ENCODE measurements around the gene PARP9. TPM values are rescaled to one million over a fixed set of nuclear protein-coding genes. Genes with fewer than 3 reads are reported as not detected.

PARP9 gene
- total and polyA plus RNA-seq, 2 of the 8 experiments (the other 6 are each of a cell fraction or from before 2014, with no cell fraction given) = 3.7 to 4.5 TPM

GRCh38 chr3:122612696-122613095 lies 48.6 kb upstream of the PARP9 start:
- no peaks in the 10 kb centered on the region for H3K36me3 ChIP-seq (ENCODE audit: control insufficient read depth in 2 of 4, insufficient read depth in 4 of 4, low read length in 3 of 4)
- no peak overlapping the region for H4K5ac ChIP-seq (ENCODE audit: insufficient read length, low read depth, low read length)
- no peak overlapping the region; the same call in 1 of the 2 replicates for H2BK20ac ChIP-seq (ENCODE audit: low read length)
- peaks cover 0 to 5% (median 3%) of the 10 kb centered on the region in 4 experiments; a peak in 2 of 7 replicates for H3K4me1 ChIP-seq (replicated peaks in 1 of 4; ENCODE audit: control insufficient read depth in 3 of 4, insufficient read depth in 4 of 4, low read length in 3 of 4)
- H4K20me1 ChIP-seq (replicated peaks in 1 of 2; ENCODE audit: control insufficient read depth in 1 of 2, insufficient read depth in 2 of 2, low read length in 2 of 2) = no peaks in the 10 kb centered on the region
- H4K8ac ChIP-seq (ENCODE audit: extremely low read depth, insufficient read depth, low read length) = no peak overlapping the region
- no peaks in the 10 kb centered on the region for H3K9me3 ChIP-seq (ENCODE audit: insufficient read depth in 2 of 2, low read depth in 1 of 2, low read length in 1 of 2)
- no peak overlapping the region for H3K56ac ChIP-seq (replicated peaks; ENCODE audit: insufficient read length, low read depth, low read length)
- H3K27me3 ChIP-seq (replicated peaks in 1 of 4; ENCODE audit: control insufficient read depth in 3 of 4, extremely low read depth in 1 of 4, insufficient read depth in 3 of 4, low read length in 3 of 4) = no peaks in the 10 kb centered on the region
- H3K4me2 ChIP-seq (ENCODE audit: insufficient read depth in 1 of 2, low read depth in 2 of 2, low read length in 2 of 2) = no peak overlapping the region
- no peak for DNase-seq (ENCODE audit: low read depth in 1 of 2, low spot score in 2 of 2)
- no peak overlapping the region for H3K9ac ChIP-seq (replicated peaks in 1 of 4; ENCODE audit: extremely low read depth in 1 of 4, low read depth in 3 of 4, low read length in 3 of 4)
- H4K91ac ChIP-seq (replicated peaks; ENCODE audit: insufficient read length, low read length) = no peak overlapping the region
- H3K23ac ChIP-seq (ENCODE audit: insufficient read length) = no peak overlapping the region
- FAIRE-seq = no peak
- no peak overlapping the region for H2AK5ac ChIP-seq (ENCODE audit: low read depth, low read length)
- no peak overlapping the region for H2AFZ ChIP-seq (ENCODE audit: low read length)
- POLR2A ChIA-PET (ENCODE audit: partially characterized antibody) = interaction anchor here (1.0 kb wide), 1 partner anchor 13 kb away, joined by 3 read pairs; no protein-coding TSS in a partner anchor
- no peak overlapping the region for H2BK120ac ChIP-seq (replicated peaks; ENCODE audit: low read depth, low read length)
- no peak overlapping the region for H2BK5ac ChIP-seq (ENCODE audit: low read depth, low read length)
- no peak overlapping the region for H3K4me3 ChIP-seq (ENCODE audit: extremely low read depth in 1 of 4, insufficient read depth in 2 of 4, low read depth in 3 of 4, low read length in 4 of 4)
- no peak overlapping the region for H3K14ac ChIP-seq (ENCODE audit: insufficient read length)
- H3K27ac ChIP-seq (ENCODE audit: low read depth, low read length) = no peak overlapping the region
- H3K4ac ChIP-seq (replicated peaks; ENCODE audit: insufficient read length, low read depth, low read length) = no peak overlapping the region
- H3K23me2 ChIP-seq (ENCODE audit: low read depth, low read length) = no peaks in the 10 kb centered on the region
- H2BK12ac ChIP-seq (ENCODE audit: low read depth, low read length) = no peak overlapping the region
- WGBS, 2 experiments (ENCODE audit: extremely low coverage in 1 of 2, insufficient coverage in 1 of 2, insufficient read length in 1 of 2, insufficient replicate concordance in 2 of 2, low coverage in 1 of 2, low lambda C conversion rate in 2 of 2, missing lambda C conversion rate in 1 of 2) = 92% methylated on average over 5 of the region's 5 CpGs; no CpG with 5 or more reads in 1 of the 2 experiments
- no peaks in the 10 kb centered on the region for H3K79me2 ChIP-seq (ENCODE audit: control insufficient read depth in 1 of 2, insufficient read depth in 2 of 2, low read length in 2 of 2)
- no peaks in the 10 kb centered on the region for H3K79me1 ChIP-seq (ENCODE audit: low read depth, low read length)
- H3K18ac ChIP-seq (ENCODE audit: extremely low read depth, low read length) = no peak overlapping the region
- CTCF ChIA-PET (ENCODE audit: partially characterized antibody) = interaction anchor here (1.1 kb wide), 1 partner anchor 66 kb away, joined by 4 read pairs; no protein-coding TSS in a partner anchor
- no peak overlapping the region for H2BK15ac ChIP-seq (ENCODE audit: low read length)
- TF ChIP-seq SP1 (IDR thresholded peaks at IDR 0.05; ENCODE audit: low read depth, low read length) (no peak), EZH2 (IDR thresholded peaks at IDR 0.05; ENCODE audit: low read depth, low read length, severe bottlenecking) (no peak), RAD21 (IDR thresholded peaks at IDR 0.05 in 1 of 2, conservative IDR thresholded peaks at IDR 0.05 in 1 of 2; ENCODE audit: low read depth in 2 of 2, low read length in 2 of 2) (no peak), KDM5A (IDR thresholded peaks at IDR 0.05; ENCODE audit: low read length) (no peak), CBX5 (IDR thresholded peaks at IDR 0.05; ENCODE audit: low read depth, low read length) (no peak), NRF1 (IDR thresholded peaks at IDR 0.05; ENCODE audit: low read depth, low read length) (no peak), RXRA (IDR thresholded peaks at IDR 0.05; ENCODE audit: insufficient read depth, low read depth, low read length) (no peak), SP4 (IDR thresholded peaks at IDR 0.05; ENCODE audit: low read length) (no peak), SIX5 (IDR thresholded peaks at IDR 0.05; ENCODE audit: low read depth, low read length) (no peak), CHD2 (IDR thresholded peaks at IDR 0.05; ENCODE audit: low read length) (no peak), SUZ12 (IDR thresholded peaks at IDR 0.05; ENCODE audit: low read length) (no peak), PHF8 (conservative IDR thresholded peaks at IDR 0.05; ENCODE audit: low read depth, low read length) (no peak), TBP (IDR thresholded peaks at IDR 0.05; ENCODE audit: low read depth, low read length) (no peak)
- TF ChIP-seq, protein P1, sequence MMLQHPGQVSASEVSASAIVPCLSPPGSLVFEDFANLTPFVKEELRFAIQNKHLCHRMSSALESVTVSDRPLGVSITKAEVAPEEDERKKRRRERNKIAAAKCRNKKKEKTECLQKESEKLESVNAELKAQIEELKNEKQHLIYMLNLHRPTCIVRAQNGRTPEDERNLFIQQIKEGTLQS (IDR thresholded peaks at IDR 0.05; ENCODE audit: insufficient read depth, low read depth, low read length) = no peak
